ENCODE data around the gene PRKCQ.

PRKCQ gene

GRCh38 chr10:6603142-6604125 is 23.4 kb upstream of the PRKCQ start:
- no peak for TF ChIP-seq CTCF (IDR thresholded peaks at IDR 0.05; ENCODE audit: low read depth, low read length)
- no peak overlapping the region for H3K4me3 ChIP-seq (ENCODE audit: low read depth, low read length)

GRCh38 chr10:6602700-6603084 is 22.6 kb upstream of the PRKCQ start:
- no peak for TF ChIP-seq CTCF (IDR thresholded peaks at IDR 0.05; ENCODE audit: low read depth, low read length)
- no peak overlapping the region for H3K4me3 ChIP-seq (ENCODE audit: low read depth, low read length)

GRCh38 chr10:6602026-6602699 is 22.1 kb upstream of the PRKCQ start:
- TF ChIP-seq CTCF (IDR thresholded peaks at IDR 0.05; ENCODE audit: low read depth, low read length) = no peak
- H3K4me3 ChIP-seq (ENCODE audit: low read depth, low read length) = no peak overlapping the region

- H3K4me3 ChIP-seq (ENCODE audit: low read depth, low read length) = no peak overlapping the region
- TF ChIP-seq CTCF (IDR thresholded peaks at IDR 0.05; ENCODE audit: low read depth, low read length) = no peak
Measured at GRCh38 chr10:6601246-6601805, 21.2 kb upstream of the PRKCQ start.

GRCh38 chr10:6600224-6600987 is 20.3 kb upstream of the PRKCQ start:
- no peak overlapping the region for H3K4me3 ChIP-seq (ENCODE audit: low read depth, low read length)
- TF ChIP-seq CTCF (IDR thresholded peaks at IDR 0.05; ENCODE audit: low read depth, low read length) = no peak

- no peak overlapping the region for H3K4me3 ChIP-seq (ENCODE audit: low read depth, low read length)
- TF ChIP-seq CTCF (IDR thresholded peaks at IDR 0.05; ENCODE audit: low read depth, low read length) = no peak
Measured at GRCh38 chr10:6598679-6599078, 18.6 kb upstream of the PRKCQ start.
